ENCODE results near the gene S100A11. TPM values are rescaled to one million over a fixed set of nuclear protein-coding genes. Genes with fewer than 3 reads are reported as not detected.
A peak's percentile ranks its signal among the peaks of the same experiment; 100 is the strongest.

S100A11 gene
- total and polyA plus RNA-seq, 9 of the 15 experiments (the other 6 are each of a cell fraction or from before 2014, with no cell fraction given) = 131 to 808 (median 235) TPM

- TF ChIP-seq SP1 (CRISPR knock-in tag; IDR thresholded peaks at IDR 0.05) (no peak; the same call in 1 of the 2 replicates), ZNF124 (CRISPR knock-in tag; IDR thresholded peaks at IDR 0.05) (no peak), SETDB1 (IDR thresholded peaks at IDR 0.05; ENCODE audit: low read length) (no peak), GTF2A2 (tag; IDR thresholded peaks at IDR 0.05) (no peak), ZKSCAN3 (CRISPR knock-in tag; IDR thresholded peaks at IDR 0.05) (no peak), NFATC3 (IDR thresholded peaks at IDR 0.05) (peak; percentile 29; the same call in 1 of the 2 replicates), ADNP (tag; IDR thresholded peaks at IDR 0.05) (no peak), EP400 (IDR thresholded peaks at IDR 0.05) (peak; percentile 82), POLR3A (IDR thresholded peaks at IDR 0.05; ENCODE audit: borderline replicate concordance, extremely low read depth, insufficient read depth, insufficient read length) (no peak), CHD4 (IDR thresholded peaks at IDR 0.05; ENCODE audit: insufficient read depth, insufficient replicate concordance, low read depth, low read length, poor library complexity, severe bottlenecking) (no peak), KLF13 (tag; IDR thresholded peaks at IDR 0.05; ENCODE audit: borderline replicate concordance, low read depth) (no peak), ZNF143 (CRISPR knock-in tag; IDR thresholded peaks at IDR 0.05) (no peak), CXXC5 (CRISPR knock-in tag; IDR thresholded peaks at IDR 0.05) (peak; percentile 88), MLLT1 (IDR thresholded peaks at IDR 0.05) (peak in 1 of 2 experiments; percentile 43; a peak in 1 of 4 replicates), E2F3 (CRISPR knock-in tag; IDR thresholded peaks at IDR 0.05) (no peak), ATF1 (CRISPR knock-in tag; IDR thresholded peaks at IDR 0.05) (no peak), ATF1 (tag; IDR thresholded peaks at IDR 0.05) (peak; percentile 37; the same call in 1 of the 2 replicates), CEBPG (CRISPR knock-in tag; IDR thresholded peaks at IDR 0.05) (peak; percentile 96), CEBPG (tag; conservative IDR thresholded peaks at IDR 0.05 in 1 of 2, IDR thresholded peaks at IDR 0.05 in 1 of 2) (peak in 1 of 2 experiments; percentile 74; a peak in 2 of 4 replicates), ZFX (CRISPR knock-in tag; IDR thresholded peaks at IDR 0.05) (0 out of 2 replicates have a peak, but pooled peaks have one; percentile 45), PRDM10 (IDR thresholded peaks at IDR 0.05; ENCODE audit: partially characterized antibody) (no peak), ARID2 (IDR thresholded peaks at IDR 0.05) (no peak), RBM14 (IDR thresholded peaks at IDR 0.05; ENCODE audit: borderline replicate concordance, insufficient read depth, low read depth, low read length) (no peak), ZC3H11A (IDR thresholded peaks at IDR 0.05; ENCODE audit: low read depth, low read length) (no peak), NUFIP1 (IDR thresholded peaks at IDR 0.05; ENCODE audit: partially characterized antibody) (no peak)
Measured at GRCh38 chr1:152034654-152035538, 1.9 kb downstream of the S100A11 start (continued).
